H1 (cell line): ENCODE results near the gene SH3RF2. TPM values are rescaled to one million over a fixed set of nuclear protein-coding genes. Genes with fewer than 3 reads are reported as not detected.

ENCODE experiments used
- CTCF ChIA-PET: fragments of 300-600 bp; sonication (Branson Sonifier 250); formaldehyde crosslinking; loops from one replicate; lab custom pipeline; 2021; ENCODE audit not compliant: partially characterized antibody; lab: Charles Lee
- POLR2A ChIA-PET: fragments of 300-600 bp; sonication (Branson Sonifier 250); formaldehyde crosslinking; loops from one replicate; lab custom pipeline; 2021; ENCODE audit warnings: inconsistent platforms; ENCODE audit not compliant: partially characterized antibody; lab: Charles Lee
- DNase-seq, 2 experiments: peaks; one replicate each; pipeline versions ENCODE4 v3.0.0 to v3.0.0-alpha.2; 2010 to 2022; ENCODE audit warnings: low spot score in 2 of 2, low read depth in 1 of 2, mixed read lengths in 1 of 2
- FAIRE-seq: peaks from 2 replicates; lab custom pipeline; 2011; peaks lifted over from hg19 to GRCh38; lab: Jason Lieb, UNC
- H2AFZ ChIP-seq: 2 replicates; pipeline ENCODE4 v1.8.1; 2012; ENCODE audit warnings: low read length, inconsistent platforms
- H2AK5ac ChIP-seq: 2 replicates; pipeline ENCODE4 v1.6.1; 2013; ENCODE audit warnings: low read depth, low read length
- H2BK120ac ChIP-seq: replicated peaks from 2 replicates; pipeline ENCODE3; 2013; ENCODE audit warnings: low read depth, low read length, inconsistent platforms
- H2BK12ac ChIP-seq: 2 replicates; pipeline ENCODE4 v1.6.1; 2013; ENCODE audit warnings: low read depth, low read length
- H2BK15ac ChIP-seq: 2 replicates; pipeline ENCODE4 v1.6.1; 2013; ENCODE audit warnings: low read length
- H2BK20ac ChIP-seq: 2 replicates; pipeline ENCODE4 v1.6.1; 2013; ENCODE audit warnings: low read length
- H2BK5ac ChIP-seq: 2 replicates; pipeline ENCODE4 v1.6.1; 2013; ENCODE audit warnings: low read depth, low read length
- H3K14ac ChIP-seq: 2 replicates; pipeline ENCODE4 v1.6.1; 2013; ENCODE audit warnings: inconsistent platforms; ENCODE audit not compliant: insufficient read length
- H3K18ac ChIP-seq: 2 replicates; pipeline ENCODE4 v1.6.1; 2013; ENCODE audit warnings: low read length; ENCODE audit errors: extremely low read depth
- H3K23ac ChIP-seq: 2 replicates; pipeline ENCODE4 v1.6.1; 2013; ENCODE audit warnings: inconsistent platforms; ENCODE audit not compliant: insufficient read length
- H3K23me2 ChIP-seq: 2 replicates; pipeline ENCODE4 v1.6.1; 2013; ENCODE audit warnings: low read depth, low read length
- H3K27ac ChIP-seq: 2 replicates; pipeline ENCODE4 v1.6.1; 2011; ENCODE audit warnings: low read depth, low read length, inconsistent platforms
- H3K27me3 ChIP-seq, 4 experiments: replicated peaks in 1 of 4; 1 replicate in 1 of 4; 2 replicates in 3 of 4; pipeline versions ENCODE4 v1.6.1 to v1.8.1; 2011 to 2013; ENCODE audit warnings: low read length in 3 of 4, mild to moderate bottlenecking in 3 of 4, inconsistent platforms in 2 of 4, mixed read lengths in 2 of 4, moderate library complexity in 1 of 4; ENCODE audit not compliant: control insufficient read depth in 3 of 4, insufficient read depth in 3 of 4; ENCODE audit errors: extremely low read depth in 1 of 4
- H3K36me3 ChIP-seq, 4 experiments: 2 replicates each; pipeline versions ENCODE4 v1.6.1 to v1.8.1; 2011 to 2013; ENCODE audit warnings: mild to moderate bottlenecking in 4 of 4, low read length in 3 of 4, moderate library complexity in 2 of 4, control low read depth in 1 of 4, inconsistent platforms in 1 of 4; ENCODE audit not compliant: insufficient read depth in 4 of 4, control insufficient read depth in 2 of 4
- H3K4ac ChIP-seq: replicated peaks from 2 replicates; pipeline ENCODE3; 2013; ENCODE audit warnings: low read length, low read depth, mixed read lengths, inconsistent platforms; ENCODE audit not compliant: insufficient read length
- H3K4me1 ChIP-seq, 4 experiments: replicated peaks in 1 of 4; 1 replicate in 1 of 4; 2 replicates in 3 of 4; pipeline versions ENCODE4 v1.6.1 to v1.8.1; 2011 to 2013; ENCODE audit warnings: low read length in 3 of 4, inconsistent platforms in 2 of 4, mixed read lengths in 1 of 4; ENCODE audit not compliant: insufficient read depth in 4 of 4, control insufficient read depth in 3 of 4
- H3K4me2 ChIP-seq, 2 experiments: 2 replicates each; pipeline versions ENCODE4 v1.6.1 to v1.8.1; 2011 to 2013; ENCODE audit warnings: low read depth in 2 of 2, low read length in 2 of 2, control low read depth in 1 of 2, inconsistent platforms in 1 of 2, mild to moderate bottlenecking in 1 of 2; ENCODE audit not compliant: insufficient read depth in 1 of 2
- H3K4me3 ChIP-seq, 4 experiments: fragments of 200-600, 300-600 bp in 1 of 4; sonication (generic), shearing (Covaris generic), sonication (Bioruptor Twin) in 1 of 4; 2 replicates each; pipeline versions ENCODE4 v1.5.1 to v1.8.1; 2011 to 2016; ENCODE audit warnings: low read length in 4 of 4, low read depth in 3 of 4, control low read depth in 2 of 4, inconsistent platforms in 2 of 4, mild to moderate bottlenecking in 2 of 4, mixed read lengths in 1 of 4, moderate library complexity in 1 of 4; ENCODE audit not compliant: insufficient read depth in 2 of 4; ENCODE audit errors: extremely low read depth in 1 of 4
- H3K56ac ChIP-seq: replicated peaks from 2 replicates; pipeline ENCODE3; 2013; ENCODE audit warnings: low read depth, mild to moderate bottlenecking, mixed read lengths, low read length, inconsistent platforms; ENCODE audit not compliant: insufficient read length
- H3K79me1 ChIP-seq: 2 replicates; pipeline ENCODE4 v1.6.1; 2013; ENCODE audit warnings: low read depth, low read length, control low read depth
- H3K79me2 ChIP-seq, 2 experiments: 2 replicates each; pipeline versions ENCODE4 v1.6.1 to v1.8.1; 2012 to 2013; ENCODE audit warnings: low read length in 2 of 2, mild to moderate bottlenecking in 2 of 2, inconsistent platforms in 1 of 2; ENCODE audit not compliant: insufficient read depth in 2 of 2, control insufficient read depth in 1 of 2
- H3K9ac ChIP-seq, 4 experiments: replicated peaks in 1 of 4; 1 replicate in 1 of 4; 2 replicates in 3 of 4; pipeline versions ENCODE4 v1.6.1 to v1.8.1; 2011 to 2013; ENCODE audit warnings: low read depth in 3 of 4, low read length in 3 of 4, control low read depth in 2 of 4, mild to moderate bottlenecking in 2 of 4, moderate library complexity in 2 of 4, inconsistent platforms in 1 of 4; ENCODE audit errors: extremely low read depth in 1 of 4
- H3K9me3 ChIP-seq, 2 experiments: 2 replicates each; pipeline versions ENCODE4 v1.6.1 to v1.8.1; 2012 to 2013; ENCODE audit warnings: mild to moderate bottlenecking in 2 of 2, moderate library complexity in 2 of 2, control low read depth in 1 of 2, inconsistent platforms in 1 of 2, low read depth in 1 of 2, low read length in 1 of 2, mixed read lengths in 1 of 2; ENCODE audit not compliant: insufficient read depth in 2 of 2
- H4K20me1 ChIP-seq, 2 experiments: replicated peaks in 1 of 2; 2 replicates each; pipeline versions ENCODE3 to v1.8.1; 2011 to 2013; ENCODE audit warnings: inconsistent platforms in 2 of 2, low read length in 2 of 2, mild to moderate bottlenecking in 1 of 2; ENCODE audit not compliant: insufficient read depth in 2 of 2, control insufficient read depth in 1 of 2
- H4K5ac ChIP-seq: 2 replicates; pipeline ENCODE4 v1.6.1; 2013; ENCODE audit warnings: low read length, low read depth, mixed read lengths, inconsistent platforms; ENCODE audit not compliant: insufficient read length
- H4K8ac ChIP-seq: 2 replicates; pipeline ENCODE4 v1.8.0; 2013; ENCODE audit warnings: mild to moderate bottlenecking, moderate library complexity, low read length, inconsistent platforms; ENCODE audit not compliant: insufficient read depth; ENCODE audit errors: extremely low read depth
- H4K91ac ChIP-seq: replicated peaks from 2 replicates; pipeline ENCODE3; 2013; ENCODE audit warnings: low read length, mixed read lengths, inconsistent platforms; ENCODE audit not compliant: insufficient read length
- BACH1 ChIP-seq: IDR thresholded peaks from 2 replicates; pipeline ENCODE4 v1.6.1; 2012; ENCODE audit warnings: low read length, improper control_type of control experiment
- BCL11A ChIP-seq, 2 experiments: IDR thresholded peaks; one replicate each; pipeline ENCODE4 v1.6.1; 2011; ENCODE audit warnings: low read depth in 2 of 2, low read length in 2 of 2, mild to moderate bottlenecking in 2 of 2
- CBX5 ChIP-seq: fragments of 300-800, 300-1000 bp; sonication (generic); IDR thresholded peaks from 2 replicates; pipeline ENCODE4 v1.7.1; 2016; ENCODE audit warnings: antibody characterized with exemption, low read length, low read depth
- HDAC2 ChIP-seq, 2 experiments: fragments of 300-600 bp in 1 of 2; sonication (generic) in 1 of 2; IDR thresholded peaks; 2 replicates each; pipeline ENCODE4 v1.6.1; 2011 to 2012; ENCODE audit warnings: low read depth in 2 of 2, low read length in 2 of 2, mild to moderate bottlenecking in 2 of 2, moderate library complexity in 2 of 2, borderline replicate concordance in 1 of 2, inconsistent platforms in 1 of 2
- HDAC6 ChIP-seq: IDR thresholded peaks from one replicate; pipeline ENCODE4 v1.7.1; 2012; ENCODE audit warnings: low read depth, mild to moderate bottlenecking, inconsistent platforms, low read length, moderate library complexity
- NRF1 ChIP-seq: IDR thresholded peaks from 2 replicates; pipeline ENCODE4 v1.6.1; 2011; ENCODE audit warnings: mild to moderate bottlenecking, low read depth, low read length, improper control_type of control experiment
- RBBP5 ChIP-seq: IDR thresholded peaks from 2 replicates; pipeline ENCODE4 v1.7.1; 2012; ENCODE audit warnings: low read depth, mild to moderate bottlenecking, inconsistent platforms, low read length, moderate library complexity, borderline replicate concordance
- RNF2 ChIP-seq: fragments of 200-900, 300-1000 bp; sonication (generic); IDR thresholded peaks from 2 replicates; pipeline ENCODE4 v1.7.1; 2016; ENCODE audit warnings: borderline replicate concordance, low read depth, mild to moderate bottlenecking, antibody characterized with exemption, low read length; ENCODE audit not compliant: poor library complexity, severe bottlenecking; ENCODE audit errors: missing control alignments
- SIX5 ChIP-seq: IDR thresholded peaks from 2 replicates; pipeline ENCODE4 v1.6.1; 2011; ENCODE audit warnings: mild to moderate bottlenecking, low read depth, low read length
- SP2 ChIP-seq: IDR thresholded peaks from 2 replicates; pipeline ENCODE4 v1.6.1; 2012; ENCODE audit warnings: mild to moderate bottlenecking, low read length, inconsistent platforms
- SUZ12 ChIP-seq: fragments of 200-600 bp; sonication (generic); IDR thresholded peaks from 2 replicates; pipeline ENCODE4 v1.6.1; 2012; ENCODE audit warnings: mild to moderate bottlenecking, inconsistent platforms, low read length, moderate library complexity, mixed read lengths
- WGBS, 2 experiments: shearing (Covaris generic) in 1 of 2; methylation state at CpG; one replicate each; pipeline versions ENCODE4 v1.1.6 to v1.1.7; 2013 to 2015; ENCODE audit warnings: low lambda C conversion rate in 2 of 2, mixed read lengths in 2 of 2, inconsistent platforms in 1 of 2, low coverage in 1 of 2, missing lambda C conversion rate in 1 of 2; ENCODE audit not compliant: insufficient replicate concordance in 2 of 2, insufficient coverage in 1 of 2, insufficient read length in 1 of 2; ENCODE audit errors: extremely low coverage in 1 of 2, missing lambda C conversion rate in 1 of 2; 5-methylcytosine and 5-hydroxymethylcytosine counted together
- polyA plus RNA-seq, 7 experiments: library from polyadenylated mRNA; depleted of rRNA in 3 of 7; stranded (reverse) in 5 of 7; unstranded in 2 of 7; fragments of >200 nt in 5 of 7; fragments of 200-250 nt in 2 of 7; gene quantifications; 1 replicate in 5 of 7; 2 replicates in 1 of 7; 4 replicates in 1 of 7; pipeline versions ENCODE4 v1.2.1 to v1.2.3, GENCODE V29; 2011 to 2013; ENCODE audit warnings: missing spikeins in 2 of 7, mixed read lengths in 2 of 7
- total RNA-seq: library from RNA; stranded (reverse); fragmentation: NEBNext Ultra II Directional; extraction: Animal tissue kit (Norgen Biotek cat#: 25700); gene quantifications from 2 replicates; pipeline ENCODE4 v1.2.1, GENCODE V29; 2021
- TF ChIP-seq, protein P1 (sequence below): IDR thresholded peaks from 2 replicates; pipeline ENCODE4 v1.6.1; 2011; ENCODE audit warnings: low read depth, mild to moderate bottlenecking, low read length; ENCODE audit not compliant: insufficient read depth
- TF ChIP-seq, protein P2 (sequence below): IDR thresholded peaks from 2 replicates; pipeline ENCODE4 v1.6.1; 2012; ENCODE audit warnings: inconsistent platforms

The SH3RF2 gene
- total and polyA plus RNA-seq, 2 of the 8 experiments (the other 6 are each of a cell fraction or from before 2014, with no cell fraction given): 0.80 to 0.95 TPM

DNA sequence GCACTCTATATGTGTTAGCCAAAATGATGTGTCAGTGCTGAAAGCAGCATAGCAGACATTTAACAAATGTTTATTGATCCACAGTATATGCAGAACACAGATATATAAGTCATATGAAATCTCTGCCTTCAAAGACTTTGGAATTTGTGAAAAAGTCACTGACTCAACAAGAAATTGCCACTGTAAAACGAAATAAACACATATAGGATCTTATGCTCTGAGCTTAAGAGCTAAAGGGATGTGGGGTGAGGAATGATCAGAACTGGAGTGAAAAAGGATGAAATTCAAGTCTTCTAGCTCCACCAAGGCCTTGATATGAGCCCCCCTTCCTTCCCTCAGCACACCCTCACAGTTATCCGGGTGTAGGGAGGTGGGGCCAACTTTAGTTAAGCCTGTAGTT, 119.1 kb downstream of the SH3RF2 start:
- Histone ChIP-seq H2BK120ac (no peak overlapping the region), H4K8ac (no peak overlapping the region), H2AFZ (no peak overlapping the region), H3K4me1 (no peaks in the 10 kb centered on the region), H3K23ac (no peak overlapping the region), H3K9me3 (no peaks in the 10 kb centered on the region), H2BK15ac (no peak overlapping the region), H2BK12ac (no peak overlapping the region), H2BK20ac (no peak overlapping the region), H3K14ac (no peak overlapping the region), H4K91ac (no peak overlapping the region), H4K5ac (no peak overlapping the region), H3K36me3 (no peaks in the 10 kb centered on the region), H3K4me2 (no peak overlapping the region), H3K18ac (no peak overlapping the region), H3K9ac (no peak overlapping the region), H3K4ac (no peak overlapping the region), H3K23me2 (no peaks in the 10 kb centered on the region), H3K27ac (no peak overlapping the region), H3K79me2 (no peaks in the 10 kb centered on the region), H4K20me1 (no peaks in the 10 kb centered on the region), H2AK5ac (no peak overlapping the region), H3K4me3 (no peak overlapping the region), H3K56ac (no peak overlapping the region), H3K27me3 (no peaks in the 10 kb centered on the region; a peak in 1 of 7 replicates), H2BK5ac (no peak overlapping the region), H3K79me1 (no peaks in the 10 kb centered on the region)
- ChIA-PET POLR2A (no interaction called here), CTCF (interaction anchor here (0.8 to 5.0 kb wide), 11 partner anchors 13 to 335 kb away, joined by 3 to 28 read pairs (median 3); no protein-coding TSS in a partner anchor)
- DNase-seq: no peak
- 87% methylated on average over 2 of the region's 2 CpGs; no CpG with 5 or more reads in 1 of the 2 experiments for WGBS, 2 experiments
- no peak for FAIRE-seq
- TF ChIP-seq, protein P1, sequence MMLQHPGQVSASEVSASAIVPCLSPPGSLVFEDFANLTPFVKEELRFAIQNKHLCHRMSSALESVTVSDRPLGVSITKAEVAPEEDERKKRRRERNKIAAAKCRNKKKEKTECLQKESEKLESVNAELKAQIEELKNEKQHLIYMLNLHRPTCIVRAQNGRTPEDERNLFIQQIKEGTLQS: no peak
- TF ChIP-seq BCL11A (IDR thresholded peaks at IDR 0.05; ENCODE audit: low read depth in 2 of 2, low read length in 2 of 2) (no peak), HDAC6 (no peak), BACH1 (no peak), SIX5 (no peak), RBBP5 (no peak), SUZ12 (no peak), SP2 (no peak), NRF1 (no peak), RNF2 (no peak), HDAC2 (IDR thresholded peaks at IDR 0.05; ENCODE audit: borderline replicate concordance in 1 of 2, low read depth in 2 of 2, low read length in 2 of 2) (no peak), CBX5 (no peak)
- TF ChIP-seq, protein P2, sequence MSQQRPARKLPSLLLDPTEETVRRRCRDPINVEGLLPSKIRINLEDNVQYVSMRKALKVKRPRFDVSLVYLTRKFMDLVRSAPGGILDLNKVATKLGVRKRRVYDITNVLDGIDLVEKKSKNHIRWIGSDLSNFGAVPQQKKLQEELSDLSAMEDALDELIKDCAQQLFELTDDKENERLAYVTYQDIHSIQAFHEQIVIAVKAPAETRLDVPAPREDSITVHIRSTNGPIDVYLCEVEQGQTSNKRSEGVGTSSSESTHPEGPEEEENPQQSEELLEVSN: no peak
